Measurements from ENCODE around the gene GPR15. TPM values are rescaled to one million over a fixed set of nuclear protein-coding genes. Genes with fewer than 3 reads are reported as not detected.

Gene GPR15
- total and polyA plus RNA-seq, 10 of the 15 experiments (the other 5 are each of a cell fraction or from before 2014, with no cell fraction given), result 70.7 to 150 (median 115) TPM

- H4K20me1 ChIP-seq (ENCODE audit: control insufficient read depth, insufficient read depth), result no peaks in the 10 kb centered on the region
- ChIA-PET CTCF (interaction anchor here (0.7 to 4.2 kb wide), 20 partner anchors 11 to 535 kb away, joined by 3 to 40 read pairs (median 4); partner anchors contain the start of genes CPOX and GPR15), SMC1A (ENCODE audit: uncharacterized antibody, unreplicated experiment) (interaction anchor here (0.6 to 6.6 kb wide), 18 partner anchors 11 to 535 kb away, joined by 3 to 74 read pairs (median 4); partner anchors contain the start of genes CLDND1 and CPOX), RAD21 (ENCODE audit: unreplicated experiment) (interaction anchor here (0.8 to 2.9 kb wide), 8 partner anchors 9 to 228 kb away, joined by 3 to 28 read pairs (median 4); no protein-coding TSS in a partner anchor), POLR2A (interaction anchor here (0.9 to 1.0 kb wide), 2 partner anchors 19 to 33 kb away, joined by 3 to 4 read pairs; partner anchors contain the start of gene CPOX)
- peak overlapping the region; percentile 38 for H3K27ac ChIP-seq (ENCODE audit: control insufficient read depth, insufficient read depth)
- peaks cover 5 to 15% of the 10 kb centered on the region in 2 experiments; a peak in 3 of 4 replicates for H3K36me3 ChIP-seq (ENCODE audit: control insufficient read depth in 2 of 2, insufficient read depth in 2 of 2, low read length in 1 of 2)
- no peaks in the 10 kb centered on the region; the same call in 1 of the 3 replicates for H3K9me3 ChIP-seq (replicated peaks; ENCODE audit: control insufficient read depth, insufficient read depth, low read length)
- H3K4me2 ChIP-seq (ENCODE audit: control insufficient read depth, insufficient read depth), result peak overlapping the region; percentile 30; the same call in 1 of the 2 replicates
- no peaks in the 10 kb centered on the region for H3K27me3 ChIP-seq (replicated peaks in 1 of 2; ENCODE audit: control insufficient read depth in 2 of 2, insufficient read depth in 2 of 2, low read length in 1 of 2)
- in situ Hi-C loops (cut with MboI) (loop anchor here (5.0 kb wide), 1 partner anchor 132 kb away; no protein-coding TSS in a partner anchor), intact Hi-C loops (cut with micrococcal nuclease; ENCODE audit: unreplicated experiment) (loop anchor here (5.0 kb wide), 2 partner anchors 127 to 242 kb away; no protein-coding TSS in a partner anchor)
- peaks cover 26% of the 10 kb centered on the region for H3K79me2 ChIP-seq (ENCODE audit: control insufficient read depth, insufficient read depth, low read length)
- H3K4me3 ChIP-seq, result no peak overlapping the region; the same call in 1 of the 2 replicates
- H3K4me1 ChIP-seq (ENCODE audit: control insufficient read depth, insufficient read depth, low read length), result peaks cover 13% of the 10 kb centered on the region
- DNase-seq (ENCODE audit: low read depth, low spot score) (no peak), ATAC-seq (peak; percentile 15; the same call in 2 of the 3 replicates), FAIRE-seq (no peak)
- TF ChIP-seq ATF3 (IDR thresholded peaks at IDR 0.05; ENCODE audit: borderline replicate concordance, extremely low read depth, low read depth, low read length) (no peak), HSF1 (IDR thresholded peaks at IDR 0.05; ENCODE audit: low read depth, low read length) (no peak), E2F8 (IDR thresholded peaks at IDR 0.05; ENCODE audit: low read depth, partially characterized antibody) (no peak), ATF7 (IDR thresholded peaks at IDR 0.05; ENCODE audit: low read depth) (no peak), FOXM1 (IDR thresholded peaks at IDR 0.05; ENCODE audit: low read depth, low read length) (no peak), NR2C1 (IDR thresholded peaks at IDR 0.05) (no peak), SP1 (IDR thresholded peaks at IDR 0.05; ENCODE audit: low read depth, low read length) (no peak), IRF3 (IDR thresholded peaks at IDR 0.05) (no peak), HDGF (IDR thresholded peaks at IDR 0.05) (no peak), PAX8 (IDR thresholded peaks at IDR 0.05) (no peak), CEBPB (IDR thresholded peaks at IDR 0.05; ENCODE audit: borderline replicate concordance in 1 of 2, low read depth in 2 of 2, low read length in 2 of 2) (no peak), MYB (IDR thresholded peaks at IDR 0.05; ENCODE audit: borderline replicate concordance, low read depth, low read length) (no peak), STAT1 (conservative IDR thresholded peaks at IDR 0.05) (no peak), KAT2A (conservative IDR thresholded peaks at IDR 0.05; ENCODE audit: control insufficient read depth, low read depth, low read length) (no peak)
- 0 out of 2 replicates have a peak overlapping the region, but pooled peaks have one; percentile 3 for H3K9ac ChIP-seq (ENCODE audit: control insufficient read depth, insufficient read depth, low read length)
- no TSS peak for BruUV-seq (replicated peaks)
- peak overlapping the region; percentile 37 for H2AFZ ChIP-seq (ENCODE audit: control insufficient read depth, low read depth, low read length)
- 40% methylated on average over 6 of the region's 6 CpGs for WGBS (ENCODE audit: insufficient coverage, insufficient replicate concordance, low lambda C conversion rate, missing lambda C conversion rate)
These were observed 42.4 kb downstream of the GPR15 start for GRCh38 chr3:98574132-98574531.

Measured in GM12878 (cell line).